Measurements from ENCODE around the gene ASPM.
"Not testable (repeated sequence)": the region's sequence is repeated elsewhere in the genome, so short reads cannot be mapped to it uniquely, and the experiment has no call there.

ASPM gene

DNA sequence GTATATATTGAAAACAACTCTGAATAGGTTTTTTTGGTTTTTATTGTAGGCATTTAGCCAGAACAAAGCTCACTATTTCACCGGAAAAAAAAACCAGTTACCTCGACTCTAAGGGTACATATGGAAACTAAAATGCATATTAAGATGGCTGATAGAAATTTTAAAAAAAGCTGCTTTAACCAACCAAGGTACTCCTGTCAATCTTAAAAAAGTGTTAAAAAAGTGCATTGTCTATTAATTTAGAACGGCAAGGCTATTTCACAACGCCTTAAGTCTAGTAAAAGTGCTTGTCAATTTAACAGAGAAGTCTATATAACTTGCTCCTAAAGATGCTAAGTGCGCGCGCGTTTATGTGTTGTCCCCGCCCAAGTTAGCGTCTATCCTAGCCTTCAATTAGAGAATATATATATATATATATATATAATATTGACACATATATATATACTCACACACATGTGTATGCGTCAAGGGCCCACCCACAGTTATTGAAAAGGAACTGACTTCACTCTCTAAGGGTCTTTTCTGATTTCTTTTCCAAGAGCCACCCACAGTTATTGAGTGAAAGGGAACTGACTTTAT, 934 bp downstream of the ASPM start:
- DNase-seq (ENCODE audit: low read depth), result no peak

DNA sequence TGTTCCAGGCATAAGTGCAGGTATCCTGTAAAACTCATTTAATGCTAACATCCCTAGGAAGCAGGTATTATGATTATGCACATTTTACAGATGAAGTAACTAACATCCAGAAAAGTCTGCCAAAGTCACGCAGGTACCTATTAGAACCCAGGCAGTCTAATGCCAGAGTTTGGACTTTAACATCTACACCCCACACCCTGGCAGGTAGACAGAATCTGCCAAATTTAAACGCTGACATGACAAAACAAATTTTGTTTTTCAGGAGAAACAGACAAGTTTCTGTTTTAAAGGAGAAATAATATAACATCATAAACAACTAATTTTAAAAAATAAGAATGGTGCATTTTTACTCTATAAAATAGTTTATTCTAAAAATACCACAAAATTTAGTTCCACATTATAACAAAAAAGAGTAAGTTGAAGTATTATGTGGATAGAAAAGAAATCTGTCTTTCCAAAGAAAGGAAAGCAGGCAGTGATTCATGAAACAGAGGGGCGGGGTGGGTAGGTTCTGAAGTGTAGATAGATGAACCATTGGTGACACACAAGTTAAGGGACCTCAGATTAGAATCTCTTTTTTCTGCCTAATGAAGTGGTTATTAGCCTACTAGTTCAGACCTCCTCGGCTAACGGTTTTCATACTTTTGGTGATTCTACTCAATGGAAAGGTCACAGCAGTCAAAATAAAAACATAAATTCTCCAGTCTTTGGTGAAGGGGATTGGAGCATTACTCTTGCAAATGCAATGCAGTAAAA, 1.7 kb downstream of the ASPM start:
- no peak for DNase-seq (ENCODE audit: low read depth)

DNA sequence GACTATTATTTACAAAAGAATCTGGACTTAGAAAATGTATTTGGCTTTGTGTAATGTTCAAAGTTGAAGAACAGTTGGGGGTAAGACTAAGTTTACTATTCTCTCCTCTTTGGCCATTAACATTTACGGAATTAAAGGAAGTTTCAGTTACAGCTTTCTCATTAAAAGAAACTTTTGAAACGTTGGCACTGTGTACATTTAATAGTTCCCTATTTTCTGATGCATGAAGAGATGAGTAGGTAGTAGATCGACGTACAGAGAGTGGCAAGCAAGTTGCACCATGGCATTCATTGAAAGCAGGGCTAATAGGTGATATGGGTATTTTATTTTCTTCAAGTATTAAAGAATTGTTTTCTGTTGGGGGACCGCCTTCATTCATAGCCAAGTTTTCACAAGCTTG, 3.2 kb downstream of the ASPM start:
- DNase-seq (ENCODE audit: low read depth), result no peak

DNA sequence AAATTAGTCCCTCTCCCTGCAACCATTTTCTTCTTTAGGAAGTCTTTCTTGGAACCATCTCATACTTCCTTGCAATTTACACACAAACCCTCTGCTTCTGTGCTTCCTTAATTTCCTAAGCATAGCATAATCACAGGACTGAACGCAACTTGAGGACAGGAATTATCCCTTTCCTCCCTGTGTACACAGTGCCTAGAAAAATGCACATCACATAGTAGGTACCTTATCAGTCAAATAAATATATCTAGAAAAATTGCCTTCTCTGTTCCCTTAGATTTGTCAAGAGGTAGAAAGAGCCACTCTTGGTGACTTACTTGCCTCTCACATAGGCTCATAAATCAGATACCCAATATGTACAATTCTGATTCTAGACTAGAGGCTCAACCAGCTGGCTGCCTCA, 4.9 kb downstream of the ASPM start:
- no peak for DNase-seq (ENCODE audit: low read depth)

DNA sequence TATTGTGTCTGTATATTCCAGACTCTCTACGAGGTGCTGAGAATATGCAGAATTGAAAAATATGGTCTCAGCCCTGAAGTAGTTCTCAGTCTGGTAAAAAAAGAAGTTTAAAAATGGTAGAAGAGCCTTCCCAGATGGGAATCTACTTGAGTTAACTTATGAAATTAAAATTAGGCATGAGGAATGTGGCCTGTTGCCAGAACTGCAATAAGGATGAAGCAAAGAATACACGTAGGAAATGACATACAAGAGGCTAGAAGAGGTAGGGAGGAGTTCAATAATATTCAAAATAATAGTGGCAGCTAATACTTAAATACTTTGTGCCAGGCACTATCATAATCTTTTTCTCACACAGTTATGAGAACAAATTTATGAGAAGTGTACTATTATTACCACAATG, 6.3 kb downstream of the ASPM start:
- DNase-seq (ENCODE audit: low read depth), result no peak

DNA sequence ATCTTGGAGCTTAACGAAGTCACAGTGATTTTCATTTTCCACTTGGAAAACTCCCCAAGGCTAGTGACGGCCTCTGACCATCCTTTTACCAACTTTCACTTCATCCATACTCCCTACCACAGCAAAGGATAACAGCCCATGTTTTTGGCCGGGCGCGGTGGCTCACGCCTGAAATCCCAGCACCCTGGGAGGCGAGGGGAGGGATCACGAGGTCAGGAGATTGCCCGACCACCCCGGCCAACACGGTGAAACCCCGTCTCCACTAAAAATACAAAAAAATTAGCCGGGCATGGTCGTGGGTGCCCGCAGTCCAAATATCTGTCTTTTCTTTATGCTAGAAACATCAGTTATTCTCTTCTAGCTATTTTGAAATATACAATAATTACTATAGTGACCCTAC, 7.3 kb downstream of the ASPM start:
- no peak for DNase-seq (ENCODE audit: low read depth)

DNA sequence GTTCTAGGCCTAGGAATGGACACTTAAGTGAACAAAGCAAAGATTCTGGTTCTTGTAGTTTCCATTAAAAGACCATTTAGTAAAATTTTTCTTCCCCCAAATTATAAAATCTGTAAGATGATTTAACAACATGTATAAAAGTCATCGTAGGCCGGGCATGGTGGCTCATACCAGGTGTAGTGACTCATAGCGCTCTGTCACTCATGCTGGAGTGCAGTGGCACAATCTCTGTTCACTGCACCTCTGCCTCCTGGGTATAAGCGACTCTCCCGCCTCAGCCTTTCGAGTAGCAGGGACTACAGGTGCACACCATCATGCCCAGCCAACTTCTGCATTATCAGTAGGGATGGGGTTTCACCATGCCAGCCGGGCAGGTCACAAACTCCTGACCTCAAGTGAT, 9.1 kb downstream of the ASPM start:
- DNase-seq (ENCODE audit: low read depth), result no peak

DNA sequence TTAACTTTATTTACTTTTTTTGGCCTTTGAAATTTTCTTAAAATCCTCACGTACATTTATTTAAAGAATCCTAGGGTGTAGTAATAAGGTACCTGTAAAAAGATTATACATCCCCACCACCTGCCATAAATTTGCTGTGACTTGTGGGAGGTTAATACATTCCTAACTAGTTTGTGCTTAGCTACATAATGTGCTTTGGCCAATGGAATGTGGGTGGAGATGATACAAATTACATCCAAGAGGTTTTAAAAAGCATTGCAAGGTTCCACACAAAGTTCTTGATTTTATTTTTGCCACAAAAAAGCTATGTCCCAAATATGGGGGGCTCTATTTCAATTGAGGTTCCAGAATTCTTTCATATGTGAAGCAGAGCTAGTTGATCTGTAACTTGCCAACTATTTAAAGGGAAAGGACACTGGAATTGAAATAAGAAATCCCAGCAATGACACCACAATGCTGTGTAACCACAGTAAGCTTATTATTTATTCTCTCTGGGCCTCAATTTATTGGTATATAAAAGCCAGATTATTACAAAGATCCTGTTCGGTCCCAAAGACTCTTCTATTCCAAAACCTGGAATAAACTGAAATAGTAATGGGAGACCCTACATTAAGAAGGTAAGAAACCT, 15.7 kb downstream of the ASPM start:
- DNase-seq (ENCODE audit: low read depth), result no peak

DNA sequence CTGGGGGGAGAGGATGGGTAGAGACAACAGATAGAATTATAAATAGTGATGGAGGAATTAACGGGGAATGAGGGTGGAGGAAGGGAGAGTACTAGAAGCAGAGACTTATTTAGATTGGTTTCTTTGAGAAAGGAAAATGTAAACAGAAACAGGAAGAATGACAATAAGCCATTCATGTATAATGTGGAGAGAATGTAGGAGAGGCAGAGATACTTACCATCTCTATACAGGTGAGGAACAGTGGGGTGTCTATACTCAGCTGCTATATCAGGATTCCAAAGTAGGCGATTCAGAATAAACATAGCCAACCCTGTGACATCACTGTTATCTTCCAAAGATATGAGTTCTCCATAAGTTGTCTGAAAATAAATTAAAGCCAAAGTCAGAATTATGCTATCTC, 16.8 kb downstream of the ASPM start:
- no peak for DNase-seq (ENCODE audit: low read depth)

DNA sequence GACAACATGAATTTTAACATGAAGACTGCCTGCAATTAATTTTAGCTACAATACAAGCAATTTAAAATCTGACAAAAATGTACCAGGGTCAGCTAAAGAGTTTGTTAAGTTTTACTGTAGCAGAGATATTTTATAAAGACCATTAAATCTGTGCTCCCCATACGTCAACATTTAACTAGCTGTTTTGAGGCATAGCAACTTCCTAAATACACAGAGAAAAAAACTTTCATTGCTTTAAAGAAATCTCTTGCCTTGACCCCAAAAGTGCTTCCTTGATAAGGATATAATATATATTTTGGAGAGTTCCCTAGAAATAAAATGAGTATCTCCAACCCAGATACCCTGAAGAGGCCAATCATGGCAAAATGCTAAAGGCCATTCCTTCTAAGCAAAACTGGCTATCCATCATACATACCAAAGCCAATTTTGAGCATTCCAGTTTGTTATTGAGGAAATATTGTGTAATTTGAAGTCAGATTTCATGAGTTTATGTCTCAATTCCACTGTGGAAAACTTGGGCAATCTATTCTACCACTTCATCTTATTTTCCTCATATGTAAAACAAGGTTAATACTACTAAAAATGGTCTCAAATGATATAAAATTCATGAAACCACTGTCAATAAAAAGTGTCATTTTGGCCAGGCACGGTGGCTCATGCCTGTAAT, 19.1 kb downstream of the ASPM start:
- no peak for DNase-seq (ENCODE audit: low read depth)

DNA sequence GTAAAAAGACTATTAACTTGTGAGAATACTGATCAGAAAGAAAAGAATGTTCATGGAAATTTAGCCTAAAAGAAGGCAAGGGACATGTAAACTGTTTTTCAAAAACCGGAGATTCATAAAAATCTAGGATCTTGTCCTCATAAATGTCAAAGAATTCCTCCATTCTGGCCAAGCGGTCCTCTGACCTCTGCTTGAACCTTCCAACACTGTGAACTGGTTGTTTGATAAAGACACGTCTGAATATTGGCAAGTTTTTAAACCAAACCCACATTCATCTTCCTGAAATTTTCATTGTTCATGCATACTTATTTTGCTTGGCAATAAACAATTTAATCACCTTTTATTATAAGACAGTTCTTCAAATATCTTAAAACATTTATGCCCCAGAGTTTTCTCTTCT, 19.8 kb downstream of the ASPM start:
- DNase-seq (ENCODE audit: low read depth), result no peak

DNA sequence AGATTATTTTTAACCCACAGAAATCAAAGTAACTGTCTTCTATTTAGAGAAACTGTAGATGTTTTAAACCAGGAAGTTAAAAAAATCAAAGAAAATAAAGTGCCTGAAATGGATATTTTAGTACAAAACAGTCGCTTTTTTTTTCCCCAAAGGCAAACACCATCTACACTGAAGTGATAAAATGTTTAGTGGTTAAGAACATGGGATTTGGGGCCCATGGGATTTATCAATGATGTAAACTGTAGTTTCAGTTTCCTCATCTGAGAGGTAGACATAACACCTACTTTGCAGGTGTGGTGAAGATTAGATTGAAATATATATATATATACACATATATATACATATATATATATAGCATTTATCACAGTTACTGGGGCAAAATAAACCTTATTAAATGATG, 22.1 kb downstream of the ASPM start:
- DNase-seq (ENCODE audit: low read depth), result no peak

DNA sequence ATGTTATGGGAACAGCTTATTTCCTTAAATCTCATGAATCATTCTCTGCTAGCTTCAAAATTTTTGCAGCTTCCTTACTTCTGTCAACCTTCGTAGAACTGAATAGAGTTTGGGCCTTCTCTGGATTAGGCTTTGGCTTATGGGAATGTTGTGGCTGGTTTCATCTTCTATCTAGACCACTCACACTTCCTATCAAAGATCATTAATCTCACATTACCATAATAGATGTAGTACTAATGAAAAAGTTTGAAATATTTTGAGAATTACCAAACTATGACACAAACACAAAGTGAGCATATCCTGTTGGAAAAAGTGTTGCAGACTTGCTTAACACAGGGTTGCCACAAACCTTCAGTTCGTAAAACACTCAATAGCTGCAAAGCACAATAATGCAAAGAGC, 30.3 kb downstream of the ASPM start:
- no peak for DNase-seq (ENCODE audit: low read depth)

DNA sequence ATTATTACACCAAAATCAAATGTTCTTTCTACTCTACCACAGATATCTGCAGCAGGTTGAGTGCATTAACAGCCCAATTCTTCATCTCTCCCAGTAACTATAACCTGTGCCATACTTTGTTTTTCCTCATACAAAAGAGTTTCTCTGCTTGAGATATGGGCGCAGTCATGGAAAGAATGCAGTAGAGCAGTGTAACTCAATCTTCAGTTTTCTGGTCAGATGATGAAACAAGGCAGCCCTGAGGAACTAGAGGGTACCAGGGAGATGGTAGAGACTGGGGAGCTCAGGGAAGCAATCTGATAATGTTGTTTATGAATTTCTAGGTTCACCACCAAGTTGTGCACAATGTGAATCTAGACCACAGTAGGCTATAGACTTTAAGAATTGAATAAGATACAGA, 39.6 kb downstream of the ASPM start:
- no peak for DNase-seq (ENCODE audit: low read depth)

DNA sequence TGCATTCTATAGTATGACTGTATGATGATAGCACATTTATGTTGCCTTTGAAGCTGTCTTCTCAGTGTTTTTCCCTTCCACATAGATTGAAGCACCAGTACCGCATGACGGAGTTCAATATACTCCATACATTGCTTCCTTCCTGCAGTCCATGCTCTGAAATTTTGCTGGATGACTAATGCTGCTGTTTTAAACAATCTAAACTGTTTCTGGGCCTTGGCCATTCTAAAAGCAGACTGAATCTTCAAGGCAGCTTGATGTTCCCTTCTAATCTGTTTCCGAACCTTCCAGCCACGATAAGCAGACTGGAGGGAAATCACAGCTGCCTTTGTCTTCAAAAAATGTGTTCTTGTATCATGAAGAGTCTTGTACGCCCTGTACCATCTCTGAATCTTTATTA, 43.2 kb downstream of the ASPM start:
- no peak for DNase-seq (ENCODE audit: low read depth)

DNA sequence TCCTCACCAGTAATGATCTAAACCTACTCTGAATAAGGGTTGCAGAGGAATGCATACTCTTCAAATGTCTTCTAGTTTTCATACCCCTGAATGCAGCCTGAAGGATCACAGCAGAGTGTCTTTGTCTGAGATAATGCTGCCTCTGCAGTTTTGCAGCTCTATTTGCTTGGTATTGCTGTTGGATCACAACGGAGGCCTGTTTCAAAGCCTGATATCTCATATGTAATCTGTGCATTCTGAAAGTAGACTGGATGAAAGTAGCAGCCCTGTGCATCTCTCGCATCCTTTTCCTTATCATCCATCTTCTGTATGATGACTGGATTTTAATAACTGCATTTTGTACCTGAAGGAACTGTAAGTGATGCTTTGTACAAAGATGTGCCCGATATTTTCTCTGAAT, 44.5 kb downstream of the ASPM start:
- DNase-seq (ENCODE audit: low read depth), result no peak

DNA sequence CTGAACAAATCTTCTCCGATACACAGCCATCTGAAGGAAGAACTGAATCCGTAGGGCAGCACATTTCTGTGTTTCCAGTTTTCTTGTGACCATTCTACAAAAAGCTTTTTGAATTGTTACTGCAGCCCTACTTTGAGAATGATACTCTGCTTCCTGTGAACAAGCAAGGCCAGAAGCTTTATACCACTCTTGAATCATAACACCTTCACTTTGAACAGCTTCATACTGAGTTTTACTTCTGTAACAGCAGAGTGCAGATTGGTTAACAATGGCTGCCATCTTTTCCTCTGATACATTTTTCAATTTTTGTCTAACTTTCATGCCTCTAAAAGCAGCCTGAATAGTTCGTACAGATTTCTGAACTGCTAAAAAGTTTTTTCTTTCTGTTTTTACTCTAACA, 45.8 kb downstream of the ASPM start:
- no peak for DNase-seq (ENCODE audit: low read depth)

DNA sequence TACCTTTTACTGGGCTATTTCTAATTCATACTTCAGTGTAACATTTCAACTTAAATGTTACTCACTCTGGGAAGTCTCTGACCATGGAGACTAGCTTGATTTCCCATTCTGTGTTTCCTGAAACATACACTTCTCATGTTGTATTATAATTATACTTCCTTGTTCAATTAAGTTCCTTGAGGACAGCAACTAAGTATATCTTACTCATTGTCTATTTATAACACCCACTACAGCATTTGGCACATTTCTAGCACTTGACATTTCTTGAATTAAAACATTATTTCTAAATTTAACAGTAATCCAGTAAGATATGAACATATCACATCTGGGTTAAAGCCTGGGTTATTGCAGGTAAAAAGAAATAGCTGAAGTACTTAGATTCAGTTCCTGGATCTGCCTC, 47.0 kb downstream of the ASPM start:
- DNase-seq (ENCODE audit: low read depth), result no peak

DNA sequence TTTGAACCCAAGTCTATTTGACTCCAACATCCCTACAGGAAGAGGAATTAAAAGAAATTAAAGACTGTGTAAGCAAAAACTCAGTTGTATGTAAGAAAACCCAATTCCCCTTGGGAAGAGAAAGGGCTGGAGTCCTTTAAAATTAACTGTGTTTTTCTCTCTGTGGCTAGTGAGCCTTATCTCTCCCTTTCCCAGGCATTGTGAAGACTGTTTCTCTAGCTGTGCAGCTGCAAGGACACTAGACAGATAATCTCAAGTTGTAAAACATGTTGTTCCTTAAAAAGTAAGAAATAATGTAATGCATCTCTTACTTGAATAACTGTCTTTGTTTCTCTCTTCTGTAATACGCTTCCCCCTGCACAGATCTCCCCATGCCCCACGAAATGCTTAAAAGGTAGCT, 49.5 kb downstream of the ASPM start:
- not testable (repeated sequence) for DNase-seq (ENCODE audit: low read depth)

DNA sequence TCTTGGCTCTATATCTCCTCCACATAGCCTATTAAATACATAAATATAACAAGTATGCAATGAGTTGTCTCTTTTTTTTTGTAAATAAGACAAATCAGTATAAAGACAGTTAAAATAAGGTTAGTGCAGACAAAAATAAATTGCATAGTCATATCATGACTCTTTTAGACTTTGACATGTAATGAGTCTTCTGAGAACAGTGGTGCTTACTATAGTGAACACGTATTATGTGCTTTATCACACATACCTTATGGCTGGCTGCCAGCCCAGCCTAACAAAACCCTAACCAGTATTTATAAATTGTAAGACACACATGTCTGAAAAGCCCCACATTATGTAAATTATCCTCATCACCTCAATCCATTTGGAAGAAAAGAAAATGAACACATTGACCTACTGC, 50.3 kb downstream of the ASPM start:
- no peak for DNase-seq (ENCODE audit: low read depth)

DNA sequence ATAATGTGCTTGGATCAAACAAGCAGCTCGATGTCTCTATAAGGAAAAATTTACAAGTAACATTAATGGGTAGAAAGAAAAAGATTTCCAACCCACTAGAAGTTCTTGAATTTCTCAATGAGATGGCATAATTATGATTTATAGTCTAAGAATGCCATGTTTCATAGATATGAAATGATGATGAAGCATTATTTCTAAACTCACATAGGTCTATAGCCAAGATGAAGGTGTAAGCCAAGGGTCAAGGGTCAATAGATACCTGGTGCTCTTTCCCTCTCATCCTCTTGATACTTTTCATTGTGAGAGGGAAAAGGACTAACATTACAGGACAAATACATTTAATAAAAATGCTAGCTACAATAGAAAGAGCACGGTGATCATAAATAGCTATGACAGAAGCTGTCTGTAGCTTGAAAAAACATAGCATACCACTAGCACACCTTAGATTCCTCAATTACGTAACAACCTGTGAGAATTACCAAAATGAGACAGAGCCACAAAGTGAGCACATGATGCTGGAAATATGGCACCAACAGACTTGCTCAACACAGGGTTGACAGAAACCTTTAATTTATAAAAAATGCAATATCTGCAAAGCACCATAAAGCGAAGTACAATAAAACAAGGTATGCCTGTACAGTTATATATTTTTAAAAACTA, 53.1 kb downstream of the ASPM start:
- no peak for DNase-seq (ENCODE audit: low read depth)

DNA sequence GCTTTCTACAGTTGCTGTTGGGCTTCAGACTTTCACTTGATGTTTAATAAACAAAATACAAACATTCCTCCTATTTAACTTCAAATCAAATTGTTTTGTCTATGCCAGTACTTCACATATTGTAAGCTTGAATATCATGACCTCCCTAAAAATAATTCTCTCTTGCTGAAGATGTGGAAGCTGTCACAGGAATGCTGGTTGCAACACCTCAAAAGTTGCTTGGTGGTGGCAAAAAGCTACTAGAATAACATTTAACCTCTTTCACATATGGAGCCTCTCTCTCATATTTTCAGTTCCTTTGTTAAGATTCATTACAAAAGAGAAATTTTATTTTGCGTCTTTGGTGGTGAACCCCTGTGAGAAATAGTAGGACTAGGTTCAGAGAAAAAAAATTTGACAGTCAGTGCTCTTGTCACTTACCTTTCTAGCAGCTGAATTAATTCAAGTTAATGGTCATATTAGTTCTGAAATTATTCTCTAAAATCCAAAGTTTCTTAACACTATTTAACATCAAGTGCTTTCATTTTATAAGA, 53.9 kb downstream of the ASPM start:
- DNase-seq (ENCODE audit: low read depth), result no peak

All from stimulated activated CD8-positive, alpha-beta memory T cell treated with anti-CD3 and anti-CD28 coated beads, Interleukin-4, amount 100 ng/mL, for 24 hours (primary cell).